Activated CD4-positive, alpha-beta T cell treated with anti-CD3 and anti-CD28 coated beads, Interleukin-2, amount 10 ng/mL, durations not matched to agents 24 days and 14 days (primary cell): Measurements from ENCODE around the gene LCN10. TPM values are rescaled to one million over a fixed set of nuclear protein-coding genes. Genes with fewer than 3 reads are reported as not detected.
"Not testable (repeated sequence)": the region's sequence is repeated elsewhere in the genome, so short reads cannot be mapped to it uniquely, and the experiment has no call there.

ENCODE experiments used
- DNase-seq: peaks from one replicate; pipeline ENCODE4 v3.0.0; 2022
- H3K27ac Mint-ChIP-seq: one replicate; pipeline ENCODE4 v1.8.0; 2022; ENCODE audit warnings: mild to moderate bottlenecking, mixed read lengths
- H3K27me3 Mint-ChIP-seq: one replicate; pipeline ENCODE4 v1.8.0; 2022; ENCODE audit warnings: mixed read lengths
- H3K36me3 Mint-ChIP-seq: one replicate; pipeline ENCODE4 v1.8.0; 2022; ENCODE audit warnings: low read depth, mild to moderate bottlenecking, mixed read lengths
- H3K4me1 Mint-ChIP-seq: one replicate; pipeline ENCODE4 v1.8.0; 2021; ENCODE audit warnings: mixed read lengths
- H3K4me3 Mint-ChIP-seq: one replicate; pipeline ENCODE4 v1.8.0; 2022; ENCODE audit warnings: mild to moderate bottlenecking, moderate library complexity, mixed read lengths
- H3K9me3 Mint-ChIP-seq: one replicate; pipeline ENCODE4 v1.8.0; 2021; ENCODE audit warnings: mixed read lengths
- intact Hi-C: fragments of 100-400 bp; cut with micrococcal nuclease; formaldehyde crosslinking; loops from one replicate; pipeline ENCODE4 v1.15.1; 2023
- total RNA-seq: library from RNA; stranded (reverse); gene quantifications from 2 replicates; pipeline ENCODE4 v1.2.3, GENCODE V29; 2022

LCN10 gene
- total RNA-seq, 1 donor from 2014 or later, result 1.7 TPM

DNA sequence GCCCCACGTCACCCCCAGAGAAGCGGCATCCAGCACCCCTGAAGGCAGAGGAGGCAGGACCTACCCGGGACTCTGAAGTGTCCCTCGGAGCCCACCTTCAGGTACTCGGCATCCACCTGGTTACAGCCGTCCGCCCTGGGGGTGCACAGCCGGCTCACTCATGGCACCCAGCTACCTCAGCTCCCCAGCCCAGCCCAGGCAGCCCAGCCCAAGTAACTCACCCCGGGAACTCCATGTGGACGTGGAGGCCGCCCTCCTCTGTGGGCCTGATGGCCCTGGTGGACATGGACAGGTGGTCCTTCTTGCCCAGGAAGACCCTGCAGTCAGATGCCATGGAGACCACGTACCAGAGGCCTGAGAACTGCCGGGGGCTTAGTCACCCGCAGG, 20.9 kb upstream of the LCN10 start:
- Mint-ChIP-seq H3K4me1 (peaks cover 8% of the 10 kb centered on the region), H3K9me3 (no peaks in the 10 kb centered on the region), H3K36me3 (no peaks in the 10 kb centered on the region), H3K4me3 (no peak overlapping the region), H3K27ac (no peak overlapping the region), H3K27me3 (peaks cover 6% of the 10 kb centered on the region)
- intact Hi-C loops, result no loop called here
- DNase-seq, result no peak

DNA sequence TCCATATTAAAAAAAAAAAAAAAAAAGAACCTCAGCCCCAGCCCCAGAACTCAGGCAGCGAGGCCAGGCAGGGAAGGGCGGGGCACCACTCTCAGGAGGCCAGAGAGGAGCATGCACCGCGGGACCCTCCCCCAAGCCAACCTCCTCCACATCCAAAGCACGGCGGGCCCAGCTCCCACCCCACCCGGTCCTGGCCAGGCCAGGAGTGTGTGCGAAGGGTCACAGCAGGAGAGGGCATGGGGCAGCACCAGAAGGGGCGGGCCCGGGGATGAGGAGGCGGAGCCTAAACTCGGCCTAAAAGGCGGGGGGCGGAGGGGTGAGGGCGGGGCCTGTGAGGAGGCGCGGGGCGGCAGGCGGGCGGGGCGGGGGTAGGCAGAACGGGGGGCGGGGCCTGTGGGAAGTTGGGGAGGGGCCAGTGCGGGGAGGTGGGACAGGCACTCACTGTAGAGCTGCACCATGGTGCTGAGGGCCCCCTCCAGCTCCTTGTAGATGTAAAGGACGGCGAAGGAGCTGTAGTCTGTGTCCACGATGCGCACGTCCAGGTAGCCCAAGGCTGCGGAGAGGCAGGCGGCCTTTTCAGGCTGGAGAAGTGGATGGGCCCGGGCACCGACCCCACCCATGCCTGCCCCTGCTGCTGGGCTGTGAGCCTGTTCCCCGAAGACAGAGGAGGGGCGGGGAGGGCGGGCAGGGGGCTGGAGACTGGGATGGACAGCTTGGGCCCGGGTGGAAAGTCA, 20.3 kb upstream of the LCN10 start:
- intact Hi-C loops, result no loop called here
- Mint-ChIP-seq H3K4me1 (peaks cover 8% of the 10 kb centered on the region), H3K4me3 (no peak overlapping the region), H3K36me3 (no peaks in the 10 kb centered on the region), H3K9me3 (no peaks in the 10 kb centered on the region), H3K27me3 (peaks cover 6% of the 10 kb centered on the region), H3K27ac (no peak overlapping the region)
- peak; percentile 83 for DNase-seq

GRCh38 chr9:136762221-136762691, 19.5 kb upstream of the LCN10 start:
- H3K27ac Mint-ChIP-seq, result no peak overlapping the region
- DNase-seq, result no peak
- no peak overlapping the region for H3K4me3 Mint-ChIP-seq
- H3K9me3 Mint-ChIP-seq, result no peaks in the 10 kb centered on the region
- H3K27me3 Mint-ChIP-seq, result peaks cover 6% of the 10 kb centered on the region
- no peaks in the 10 kb centered on the region for H3K36me3 Mint-ChIP-seq
- peaks cover 8% of the 10 kb centered on the region for H3K4me1 Mint-ChIP-seq
- intact Hi-C loops, result no loop called here

DNA sequence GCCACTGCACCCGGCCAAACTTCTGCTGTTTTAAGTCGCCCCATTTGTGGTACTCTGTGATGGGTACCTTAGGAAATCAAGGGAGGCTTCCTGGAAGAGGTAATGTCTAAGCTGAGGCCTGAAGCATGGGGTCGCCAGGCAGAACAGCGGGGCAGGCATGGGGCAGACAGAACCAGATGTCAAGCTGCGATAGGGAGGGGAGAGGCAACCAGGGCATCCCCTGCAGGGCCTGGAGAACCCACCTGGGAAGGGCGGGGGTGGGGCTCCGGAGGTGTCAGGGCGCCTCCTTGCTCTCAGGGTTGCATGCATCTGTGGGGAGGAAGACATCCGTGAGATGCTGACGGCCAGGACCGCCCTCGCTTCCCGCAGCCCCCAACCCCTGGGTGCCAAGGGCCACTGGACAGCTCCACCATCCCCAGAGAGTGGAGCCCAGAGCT, 18.8 kb upstream of the LCN10 start:
- DNase-seq, result no peak
- Mint-ChIP-seq H3K9me3 (no peaks in the 10 kb centered on the region), H3K4me3 (no peak overlapping the region), H3K27ac (no peak overlapping the region), H3K4me1 (peaks cover 2% of the 10 kb centered on the region), H3K36me3 (no peaks in the 10 kb centered on the region), H3K27me3 (peaks cover 1% of the 10 kb centered on the region)
- intact Hi-C loops, result no loop called here

DNA sequence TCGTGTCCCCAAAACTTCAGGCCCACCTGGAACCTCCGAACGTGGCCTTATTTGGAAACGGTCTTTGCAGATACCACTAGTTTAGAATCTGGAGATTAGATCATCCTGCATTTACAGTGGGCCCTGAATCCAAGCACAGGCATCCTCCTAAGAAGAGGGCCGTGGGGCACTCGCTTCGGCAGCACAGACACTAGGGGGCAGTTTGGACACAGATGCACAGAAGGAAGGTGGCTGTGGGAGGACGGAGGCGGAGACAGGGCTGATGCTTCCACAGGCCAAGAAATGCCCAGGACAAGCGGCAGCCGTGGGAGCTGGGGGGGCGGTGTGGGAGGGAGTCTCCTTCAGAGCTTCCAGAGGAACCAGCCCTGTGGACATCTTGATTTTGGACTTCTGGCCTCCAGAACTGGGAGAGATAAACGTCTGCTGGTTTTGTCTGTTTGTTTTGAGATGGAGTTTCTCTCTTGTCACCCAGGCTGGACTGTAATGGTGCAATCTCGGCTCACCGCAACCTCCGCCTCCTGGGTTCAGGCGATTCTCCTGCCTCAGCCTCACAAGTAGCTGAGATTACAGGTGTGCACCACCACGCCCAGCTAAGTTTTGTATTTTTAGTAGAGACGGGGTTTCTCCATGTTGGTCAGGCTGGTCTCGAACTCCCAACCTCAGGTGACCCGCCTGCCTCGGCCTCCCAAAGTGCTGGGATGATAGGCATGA, 18.2 kb upstream of the LCN10 start:
- H3K36me3 Mint-ChIP-seq, H3K27me3 Mint-ChIP-seq, H3K27ac Mint-ChIP-seq, H3K4me3 Mint-ChIP-seq, H3K4me1 Mint-ChIP-seq, H3K9me3 Mint-ChIP-seq, intact Hi-C loops: not testable (repeated sequence)
- DNase-seq, result peak; percentile 73

GRCh38 chr9:136760424-136760823, 17.7 kb upstream of the LCN10 start:
- no peaks in the 10 kb centered on the region for H3K36me3 Mint-ChIP-seq
- intact Hi-C loops, result no loop called here
- peaks cover 1% of the 10 kb centered on the region for H3K27me3 Mint-ChIP-seq
- no peak overlapping the region for H3K27ac Mint-ChIP-seq
- peaks cover 2% of the 10 kb centered on the region for H3K4me1 Mint-ChIP-seq
- DNase-seq, result no peak
- H3K4me3 Mint-ChIP-seq, result no peak overlapping the region
- peaks cover 3% of the 10 kb centered on the region for H3K9me3 Mint-ChIP-seq

GRCh38 chr9:136759436-136760325, 16.9 kb upstream of the LCN10 start:
- intact Hi-C loops, result no loop called here
- Mint-ChIP-seq H3K27me3 (peaks cover 1% of the 10 kb centered on the region), H3K4me3 (no peak overlapping the region), H3K27ac (no peak overlapping the region), H3K36me3 (no peaks in the 10 kb centered on the region), H3K9me3 (peaks cover 4% of the 10 kb centered on the region), H3K4me1 (peaks cover 2% of the 10 kb centered on the region)
- no peak for DNase-seq

DNA sequence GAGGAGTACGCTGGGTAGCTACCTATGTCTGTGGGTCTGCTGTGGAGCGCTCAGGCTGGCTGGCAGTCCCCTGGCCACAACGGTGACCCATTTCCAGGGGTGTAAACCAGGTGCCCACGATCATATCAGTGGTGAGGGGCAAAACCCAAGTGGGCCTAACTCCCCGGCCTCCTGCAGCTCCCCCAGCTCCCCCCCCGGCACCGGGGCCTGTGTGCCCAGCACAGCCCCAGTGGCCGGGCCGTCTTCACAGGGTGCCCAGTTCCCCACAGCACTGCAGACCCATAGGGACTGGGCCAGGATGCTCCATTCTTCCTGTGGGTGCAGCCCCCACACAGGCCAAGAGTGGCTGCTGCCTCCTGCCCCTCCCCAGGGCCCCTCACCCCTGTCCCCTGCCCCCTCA, 16.3 kb upstream of the LCN10 start:
- no peak for DNase-seq
- H3K4me1 Mint-ChIP-seq, result peaks cover 2% of the 10 kb centered on the region
- intact Hi-C loops, result no loop called here
- no peaks in the 10 kb centered on the region for H3K36me3 Mint-ChIP-seq
- H3K27me3 Mint-ChIP-seq, result peaks cover 1% of the 10 kb centered on the region
- H3K4me3 Mint-ChIP-seq, result no peak overlapping the region
- H3K27ac Mint-ChIP-seq, result no peak overlapping the region
- H3K9me3 Mint-ChIP-seq, result peaks cover 4% of the 10 kb centered on the region

DNA sequence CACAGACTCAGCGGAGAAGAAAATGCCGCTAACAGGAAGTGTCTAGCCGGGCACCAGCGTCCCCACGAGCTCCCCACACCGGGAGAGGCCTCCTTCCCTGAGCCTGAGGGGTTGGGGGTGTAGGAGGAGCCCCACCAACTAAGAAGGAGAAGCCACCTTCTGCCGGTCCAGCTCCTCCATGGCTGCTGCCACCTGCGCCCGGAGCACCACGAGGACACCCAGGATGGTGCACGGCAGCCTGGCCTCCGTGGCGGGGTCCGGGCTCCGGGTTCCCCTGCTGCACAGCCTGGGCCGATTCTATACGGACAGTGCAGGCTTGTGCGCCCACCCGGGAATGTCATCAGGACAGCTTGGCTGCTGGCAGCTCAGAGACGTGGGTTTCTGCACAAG, 15.0 kb upstream of the LCN10 start:
- peaks cover 2% of the 10 kb centered on the region for H3K4me1 Mint-ChIP-seq
- intact Hi-C loops, result no loop called here
- no peak overlapping the region for H3K4me3 Mint-ChIP-seq
- H3K36me3 Mint-ChIP-seq, result no peaks in the 10 kb centered on the region
- H3K9me3 Mint-ChIP-seq, result peaks cover 6% of the 10 kb centered on the region
- H3K27ac Mint-ChIP-seq, result no peak overlapping the region
- no peak for DNase-seq
- no peaks in the 10 kb centered on the region for H3K27me3 Mint-ChIP-seq

- intact Hi-C loops, result no loop called here
- no peak for DNase-seq
- Mint-ChIP-seq H3K4me3 (no peak overlapping the region), H3K27me3 (peaks cover 1% of the 10 kb centered on the region), H3K4me1 (peaks cover 2% of the 10 kb centered on the region), H3K9me3 (peaks cover 11% of the 10 kb centered on the region), H3K27ac (no peak overlapping the region), H3K36me3 (peaks cover 2% of the 10 kb centered on the region)
Measured at GRCh38 chr9:136757328-136757727, 14.6 kb upstream of the LCN10 start.

GRCh38 chr9:136756836-136757235, 14.1 kb upstream of the LCN10 start:
- intact Hi-C loops, result no loop called here
- peaks cover 2% of the 10 kb centered on the region for H3K4me1 Mint-ChIP-seq

GRCh38 chr9:136756134-136756438, 13.3 kb upstream of the LCN10 start:
- Mint-ChIP-seq H3K4me3 (no peak overlapping the region), H3K27ac (no peak overlapping the region), H3K4me1 (peaks cover 3% of the 10 kb centered on the region), H3K9me3 (peaks cover 18% of the 10 kb centered on the region), H3K27me3 (peaks cover 1% of the 10 kb centered on the region), H3K36me3 (peaks cover 5% of the 10 kb centered on the region)
- DNase-seq, result no peak
- intact Hi-C loops, result no loop called here

More at GRCh38 chr9:136756836-136757235, 14.1 kb upstream of the LCN10 start:
- peaks cover 5% of the 10 kb centered on the region for H3K36me3 Mint-ChIP-seq
- no peak for DNase-seq
- peaks cover 1% of the 10 kb centered on the region for H3K27me3 Mint-ChIP-seq
- H3K27ac Mint-ChIP-seq, result no peak overlapping the region
- H3K4me3 Mint-ChIP-seq, result no peak overlapping the region
- H3K9me3 Mint-ChIP-seq, result peaks cover 15% of the 10 kb centered on the region

GRCh38 chr9:136755302-136756133, 12.8 kb upstream of the LCN10 start:
- H3K4me3 Mint-ChIP-seq, H3K4me1 Mint-ChIP-seq, H3K27ac Mint-ChIP-seq, DNase-seq, H3K27me3 Mint-ChIP-seq, H3K36me3 Mint-ChIP-seq, intact Hi-C loops: not testable (repeated sequence)
- peaks cover 18% of the 10 kb centered on the region for H3K9me3 Mint-ChIP-seq
